Astrocyte of the hippocampus (primary cell): ENCODE measurements around the gene SND1.

ENCODE experiments used
- DNase-seq: peaks from one replicate; pipeline ENCODE4 v3.0.0; 2011; ENCODE audit warnings: low read depth, low spot score

SND1 gene

DNA sequence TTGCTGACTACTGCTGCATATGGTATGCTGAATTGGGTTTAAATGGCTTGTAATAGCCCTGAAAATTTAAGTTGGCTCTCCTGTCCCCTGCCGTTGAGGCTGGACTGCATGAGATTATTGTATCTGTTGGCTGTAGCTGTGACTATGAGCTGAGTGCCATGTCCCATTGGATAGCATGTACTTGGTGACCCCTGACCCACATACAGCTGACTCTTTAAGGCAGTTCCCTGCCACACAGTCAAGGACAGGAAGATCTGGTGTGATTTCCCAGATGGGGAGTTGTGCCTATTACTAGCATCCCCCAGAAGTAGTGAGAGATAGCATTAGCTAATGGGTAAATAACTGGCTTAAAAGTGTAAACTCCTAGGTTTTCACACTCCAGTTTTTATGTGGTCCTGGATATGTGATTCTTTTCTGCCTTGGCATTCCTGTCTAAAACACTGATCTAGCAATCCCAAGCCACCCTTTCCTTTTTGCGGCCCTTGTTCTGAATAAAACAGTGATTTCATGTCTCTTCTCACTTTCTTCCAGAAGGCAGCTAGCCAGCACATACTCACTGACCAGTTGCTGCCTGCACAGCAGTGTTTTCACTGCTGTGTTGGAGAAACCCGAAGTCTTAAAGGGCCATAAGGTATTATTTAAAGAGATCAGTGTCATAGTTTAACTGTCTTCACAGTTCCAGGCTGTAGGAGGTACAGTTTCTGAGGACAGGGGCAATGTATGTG is 343.3 kb downstream of the SND1 start:
- peak; percentile 54 for DNase-seq

DNA sequence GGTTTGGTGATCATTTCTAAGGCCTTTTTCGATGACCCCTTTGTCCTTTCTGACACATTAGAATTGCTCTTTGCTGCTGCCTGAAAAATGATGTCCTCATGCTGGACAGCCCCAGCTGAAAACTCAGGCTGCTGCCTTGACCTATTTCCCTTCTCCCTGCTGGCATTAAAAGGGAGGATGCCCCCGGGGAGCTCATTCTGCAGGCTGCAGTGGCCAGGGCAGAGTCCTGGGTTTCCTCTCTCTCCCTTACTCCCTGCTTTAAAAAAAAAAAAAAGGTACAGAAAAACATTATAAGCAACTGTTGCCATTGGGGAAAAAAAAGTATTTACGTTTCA is 343.9 kb downstream of the SND1 start:
- no peak for DNase-seq

DNA sequence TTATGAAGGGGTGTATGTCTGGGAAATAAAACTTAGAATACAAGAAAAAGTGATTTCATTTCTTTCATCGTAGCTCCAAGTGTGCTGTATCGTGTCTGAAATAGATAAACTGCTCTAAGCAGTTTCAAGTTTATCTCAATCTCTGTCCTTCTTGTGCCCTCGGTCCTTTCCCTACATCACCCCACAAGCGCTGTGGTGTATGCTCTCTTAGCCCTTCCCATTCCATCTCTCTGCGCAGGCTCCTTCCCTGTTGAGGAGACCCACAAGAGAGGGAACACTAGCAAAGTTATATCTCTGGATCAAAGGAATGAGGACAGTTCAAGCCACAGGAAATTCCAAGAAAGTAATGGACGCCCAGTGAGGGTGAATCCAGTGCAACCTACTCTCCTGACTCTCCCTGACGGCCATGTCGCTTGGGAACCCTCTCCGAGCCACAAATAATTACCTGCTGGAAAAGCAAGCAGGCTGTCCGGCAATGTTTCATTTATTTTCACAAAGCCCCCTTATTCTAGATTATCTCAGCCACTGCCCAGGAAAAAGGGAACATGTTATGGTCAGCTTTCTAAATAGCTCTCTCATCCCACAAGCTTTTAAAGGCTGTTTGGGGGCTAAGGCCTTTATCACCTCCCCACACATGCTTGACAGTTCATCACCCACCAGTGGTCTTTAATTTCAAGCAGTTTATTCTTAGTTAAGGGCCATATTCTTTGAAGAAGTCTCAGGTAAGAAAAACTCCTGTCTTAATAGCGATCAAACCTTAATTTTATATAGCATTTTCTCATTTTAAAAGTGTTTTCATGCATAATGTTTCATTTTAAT is 344.5 kb downstream of the SND1 start:
- DNase-seq: no peak

DNA sequence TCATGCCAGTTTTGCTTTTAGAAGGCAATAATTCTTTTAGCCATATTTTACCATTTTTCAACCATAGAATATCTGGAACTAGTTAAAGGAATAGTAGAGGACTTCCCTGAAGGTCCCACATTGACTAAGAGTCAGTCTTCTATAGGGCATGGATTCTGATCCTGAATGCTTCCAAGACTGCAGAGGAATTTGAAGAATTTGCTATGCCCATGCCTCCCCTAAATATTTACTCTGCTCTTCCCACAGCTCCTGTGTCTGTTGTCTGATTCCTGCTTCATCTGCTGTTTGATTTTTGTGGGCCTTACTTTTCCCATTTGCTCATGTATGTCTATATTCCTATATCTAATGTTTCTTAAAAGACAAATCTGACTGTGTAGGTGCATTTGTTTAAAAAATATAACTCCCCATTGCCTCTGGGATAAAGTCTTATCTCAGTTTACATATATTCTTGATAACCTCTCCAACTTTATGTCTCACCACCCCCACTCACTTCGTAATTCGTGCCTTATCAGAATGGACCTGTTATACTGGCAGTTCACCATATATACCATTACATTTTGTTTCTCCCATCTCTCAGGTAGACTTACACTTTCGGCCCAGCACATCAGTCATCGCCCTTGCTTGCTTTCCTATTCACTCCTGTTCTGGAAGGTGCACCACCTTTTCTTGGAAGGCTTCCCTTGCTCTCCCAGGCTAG is 345.4 kb downstream of the SND1 start:
- peak; percentile 28 for DNase-seq

DNA sequence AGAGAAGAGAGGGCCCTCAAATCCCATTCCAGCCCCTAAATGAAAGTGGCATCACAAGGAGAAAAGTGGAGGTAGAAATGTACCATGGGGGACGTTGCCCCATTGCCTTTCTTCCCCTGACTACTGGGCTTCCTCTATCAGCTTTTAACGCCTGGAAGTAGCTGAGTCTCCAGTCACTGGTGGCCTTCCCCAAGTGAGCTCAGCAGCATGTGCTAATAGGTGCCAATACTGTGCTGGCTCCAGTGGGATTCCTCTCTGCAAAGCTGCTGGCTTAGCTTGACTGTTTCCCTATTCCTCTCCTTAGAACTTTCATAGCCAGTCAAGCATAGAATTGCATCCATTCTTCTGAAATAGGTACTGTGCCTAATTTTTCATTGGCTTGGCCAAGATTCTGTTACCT is 346.7 kb downstream of the SND1 start:
- no peak for DNase-seq

DNA sequence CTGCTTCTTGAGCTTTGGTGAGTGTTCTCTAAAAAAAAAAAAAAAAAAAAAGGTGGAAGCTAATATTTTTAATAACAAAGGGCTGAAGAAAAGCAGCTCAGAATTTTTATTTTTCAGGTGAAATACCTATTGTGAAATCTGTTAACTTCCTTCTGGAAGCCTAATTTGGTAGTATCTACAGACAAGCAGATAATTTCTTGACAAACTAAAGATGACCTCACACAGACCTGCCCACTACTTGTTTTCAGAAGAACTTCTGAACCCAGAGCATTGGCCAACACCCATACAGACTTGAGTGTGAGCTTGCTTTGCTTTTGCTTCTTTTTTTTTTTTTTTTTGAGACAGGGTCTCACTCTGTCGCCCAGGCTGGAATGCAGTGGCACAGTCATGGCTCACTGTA is 348.1 kb downstream of the SND1 start:
- DNase-seq: no peak

DNA sequence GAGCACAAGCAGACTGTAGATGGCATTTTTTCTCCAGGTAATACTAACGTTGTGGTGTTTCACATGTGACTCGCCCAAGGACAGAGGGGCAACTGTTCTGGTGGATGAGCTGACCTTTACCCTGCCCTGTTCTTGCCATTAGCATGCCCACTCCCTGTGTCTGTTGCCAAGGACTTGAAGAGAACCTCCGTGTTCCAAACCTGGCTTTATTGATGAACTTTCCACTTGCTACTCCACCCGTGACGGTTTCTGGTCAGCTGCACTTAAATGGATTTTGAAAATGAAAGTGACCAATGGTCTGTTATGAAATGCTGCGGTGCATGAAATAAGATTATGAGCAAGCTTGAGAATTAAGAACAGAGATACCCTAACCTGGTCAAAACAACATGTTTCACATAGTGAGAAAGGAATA is 348.9 kb downstream of the SND1 start:
- no peak for DNase-seq

DNA sequence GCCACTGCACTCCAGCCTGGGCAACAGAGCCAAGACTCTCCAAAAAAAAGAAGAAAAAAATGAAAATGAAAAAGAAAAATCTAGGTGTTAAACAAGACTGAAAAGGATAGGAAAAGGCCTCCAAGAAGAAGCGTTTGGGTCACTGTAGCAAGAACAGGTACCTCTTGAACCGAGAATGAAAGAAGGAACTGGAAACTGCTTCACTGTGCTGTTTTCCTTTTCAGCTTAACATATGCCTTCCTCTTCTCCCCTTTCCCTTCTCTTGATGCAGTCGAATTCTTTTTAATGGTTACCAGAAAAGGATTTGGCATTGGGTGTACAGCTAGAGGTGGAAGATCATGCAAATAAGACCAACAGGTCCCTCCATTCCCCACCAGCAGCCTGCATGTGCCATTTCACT is 351.2 kb downstream of the SND1 start:
- DNase-seq: no peak

DNA sequence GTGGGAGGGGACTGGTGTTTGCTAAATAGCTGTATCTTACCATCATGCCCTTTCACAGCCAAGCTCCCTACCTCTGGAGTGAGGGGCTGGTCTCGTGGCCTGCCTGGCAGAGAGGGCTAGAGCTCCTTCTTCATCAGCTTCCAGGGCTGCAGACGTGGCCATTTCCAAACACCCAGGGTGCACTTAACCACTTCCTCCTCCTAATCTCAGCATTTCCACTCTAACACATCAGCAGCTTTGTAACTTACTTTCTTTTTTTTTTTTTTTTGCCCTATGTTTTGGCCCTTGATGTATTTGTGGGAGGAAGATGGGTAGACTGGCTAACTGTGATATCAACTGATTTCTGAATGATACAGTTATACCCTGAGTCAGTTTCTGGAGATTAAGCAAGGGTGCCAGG is 351.8 kb downstream of the SND1 start:
- DNase-seq: no peak

DNA sequence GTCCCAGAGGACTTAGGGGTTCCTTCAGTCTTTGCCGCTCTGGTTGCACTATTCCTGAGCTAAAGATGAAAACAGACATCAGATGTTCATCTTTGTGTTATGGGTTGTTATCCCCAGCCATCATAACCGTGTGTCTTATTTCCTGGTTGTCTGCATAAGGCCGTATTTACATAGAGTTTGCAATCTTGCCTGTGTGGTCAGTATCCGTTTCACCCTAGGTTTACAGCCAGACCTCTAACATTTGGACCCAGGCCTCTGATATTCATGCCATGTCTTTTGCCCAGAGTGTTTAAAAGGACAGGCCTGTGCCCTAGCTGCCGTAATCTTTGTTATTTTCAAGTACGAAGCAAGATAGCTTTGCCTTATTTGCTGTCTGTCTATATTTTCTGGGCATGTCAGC is 352.6 kb downstream of the SND1 start:
- no peak for DNase-seq

DNA sequence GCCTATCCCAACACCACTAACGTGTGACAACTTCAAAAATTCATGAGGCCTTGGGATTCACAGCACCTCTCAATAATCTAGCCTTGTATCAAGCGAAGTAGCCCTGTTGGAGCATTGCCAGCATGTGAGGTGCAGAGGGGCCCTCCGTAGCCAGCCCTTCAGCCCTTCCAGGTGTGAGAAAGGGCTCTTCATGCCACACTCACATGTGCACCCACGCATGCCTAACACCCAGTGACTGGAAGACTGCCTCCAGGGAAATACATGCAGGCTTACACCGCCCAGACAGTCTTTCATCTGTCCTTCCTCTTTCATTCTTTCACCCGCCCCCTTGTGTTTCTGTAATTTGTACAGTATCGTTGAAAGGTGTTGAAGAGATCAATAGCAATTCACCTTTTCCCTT is 353.1 kb downstream of the SND1 start:
- DNase-seq: no peak

DNA sequence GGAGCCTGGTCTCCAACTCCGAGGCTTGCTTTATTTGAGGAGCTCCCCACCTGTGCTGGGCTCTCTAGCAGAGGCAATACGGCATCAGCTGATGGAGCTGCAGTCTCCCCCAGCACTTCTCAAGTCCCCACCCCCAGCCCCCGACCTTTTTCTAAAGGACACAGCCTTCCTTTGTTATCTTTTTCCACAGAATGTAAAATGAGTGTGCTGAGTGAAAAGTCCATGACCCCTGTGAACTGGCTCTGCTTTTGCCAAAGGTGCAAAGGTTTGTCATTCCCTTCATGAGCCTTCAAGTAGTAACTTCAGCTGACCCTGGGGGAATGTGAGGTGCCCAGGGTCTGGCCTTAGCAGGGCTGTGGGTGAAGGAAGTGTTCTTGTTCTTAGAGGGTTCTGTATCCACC is 353.8 kb downstream of the SND1 start:
- no peak for DNase-seq

DNA sequence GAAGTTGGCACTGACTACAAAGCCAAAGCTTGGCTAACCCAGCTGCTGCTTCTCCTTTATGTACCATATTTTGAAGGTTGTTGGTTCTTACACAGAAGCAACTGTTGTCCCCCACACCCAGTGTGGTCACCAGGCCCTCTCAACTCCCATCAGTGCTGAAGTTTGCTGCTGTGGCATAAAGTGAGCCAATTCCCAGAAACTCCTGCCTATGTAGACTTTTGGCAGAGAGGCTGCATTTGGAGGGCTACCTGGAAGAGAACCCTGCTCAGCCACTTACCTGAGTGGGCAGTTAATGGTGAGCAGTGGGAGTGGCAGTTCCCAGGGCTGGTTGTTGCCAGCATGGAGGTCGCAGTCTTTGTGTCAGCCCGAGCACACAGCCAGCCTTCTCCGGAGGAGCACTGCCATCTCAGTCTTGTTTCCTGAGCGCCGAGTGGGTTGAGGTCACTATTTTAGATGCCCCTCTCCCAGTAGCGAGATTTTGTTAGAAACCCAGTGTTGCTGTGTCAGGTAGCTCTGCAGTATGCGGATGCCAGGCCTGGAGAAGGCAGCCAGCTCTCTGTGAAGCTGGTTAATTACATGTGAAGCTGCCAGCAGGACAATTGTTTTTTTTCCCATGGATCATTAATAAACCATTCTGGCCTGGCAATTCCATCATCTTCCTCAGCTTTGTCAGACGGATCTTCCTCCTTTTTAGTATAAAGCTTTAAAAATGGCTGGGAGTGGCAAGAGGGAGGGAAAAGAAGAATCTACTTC is 354.7 kb downstream of the SND1 start:
- no peak for DNase-seq

DNA sequence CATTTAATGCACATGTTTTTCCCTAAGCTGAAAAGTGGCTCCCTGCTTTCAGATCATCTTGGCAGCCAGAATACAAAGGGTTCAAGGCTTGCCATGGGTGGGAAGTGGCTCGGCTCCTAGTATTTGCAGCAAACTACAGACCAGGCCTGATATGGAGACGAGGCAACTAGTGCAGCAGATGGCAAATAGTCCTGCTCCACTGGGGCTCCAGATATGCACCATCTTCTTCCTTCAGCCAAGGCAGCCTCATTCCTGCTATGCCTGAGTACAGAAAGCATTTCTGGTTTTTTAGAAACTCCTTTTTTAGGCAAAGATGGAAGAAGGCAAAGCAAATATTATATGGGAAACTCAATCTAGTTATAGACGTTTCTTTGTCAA is 355.3 kb downstream of the SND1 start:
- no peak for DNase-seq

DNA sequence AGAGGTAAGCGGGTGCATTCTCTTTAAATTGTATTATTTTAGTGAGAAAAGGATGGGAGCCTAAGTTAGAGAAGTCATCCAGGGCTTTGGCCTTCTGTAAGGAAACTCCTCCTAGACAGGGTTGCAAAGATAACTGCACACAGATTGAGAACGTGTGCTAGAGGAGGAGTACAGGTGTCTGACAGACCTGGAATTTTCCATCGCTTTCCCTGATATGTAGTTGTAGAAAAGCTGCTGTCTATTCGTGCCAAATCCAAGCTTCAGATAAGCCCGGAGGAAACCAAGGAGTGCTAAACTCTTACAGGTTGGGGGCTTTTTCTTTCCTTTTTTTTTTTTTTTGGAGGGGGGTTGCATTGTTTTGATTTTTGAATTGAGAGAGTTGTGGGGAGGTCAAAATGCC is 356.1 kb downstream of the SND1 start:
- no peak for DNase-seq

DNA sequence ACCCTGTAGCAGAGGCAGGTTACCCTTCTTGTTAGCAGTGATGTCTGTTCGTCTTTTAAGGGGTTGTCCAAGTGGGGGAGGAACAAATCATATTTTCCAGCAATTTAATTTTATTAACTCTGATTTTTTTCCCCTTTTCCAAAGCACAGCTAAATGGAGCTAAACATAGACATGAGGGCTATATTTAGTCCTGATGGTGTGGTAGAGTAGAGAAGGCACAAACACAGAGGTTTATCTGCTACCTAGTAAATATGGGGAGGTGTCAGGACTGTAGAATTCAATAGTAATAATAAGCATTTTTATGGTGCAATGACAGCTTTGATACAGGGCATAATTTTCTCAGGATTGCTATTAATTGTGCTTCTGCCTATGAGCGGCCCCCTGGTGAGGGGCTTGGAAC is 356.8 kb downstream of the SND1 start:
- no peak for DNase-seq

DNA sequence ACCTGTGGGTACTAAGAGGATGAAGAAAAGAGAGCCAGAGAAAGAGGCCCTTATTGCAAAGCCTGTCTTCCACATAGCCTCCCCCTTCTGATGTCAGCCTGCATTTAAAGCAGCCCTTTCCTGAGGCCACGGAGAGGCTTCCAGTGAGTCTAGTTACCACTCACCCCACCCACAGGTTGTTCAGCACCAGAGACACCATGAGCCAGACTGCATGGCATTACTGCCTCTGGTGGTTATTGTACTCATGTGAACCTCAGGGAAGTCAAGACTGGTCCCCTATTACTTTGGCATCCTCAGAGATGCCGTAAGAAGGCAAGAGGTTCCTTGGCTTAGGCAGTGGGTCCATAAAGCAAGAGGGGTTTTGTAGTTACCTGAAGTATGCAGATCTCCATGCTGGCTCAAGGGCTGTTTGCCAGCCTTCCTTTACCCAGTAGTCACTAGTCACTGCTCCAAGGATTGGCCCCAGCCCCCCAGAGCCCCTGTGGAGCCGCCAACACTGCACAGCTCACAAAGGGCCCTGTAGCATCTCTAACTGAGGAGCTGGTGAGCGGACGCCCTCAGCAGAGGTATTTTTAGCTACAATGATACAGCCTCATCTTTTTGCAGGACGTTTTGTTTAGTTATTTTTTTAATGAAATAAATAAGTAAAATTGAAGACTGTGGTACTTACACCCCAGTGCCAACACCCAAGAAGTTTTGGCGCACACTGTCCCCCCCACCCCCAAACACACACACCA is 358.6 kb downstream of the SND1 start:
- DNase-seq: no peak

DNA sequence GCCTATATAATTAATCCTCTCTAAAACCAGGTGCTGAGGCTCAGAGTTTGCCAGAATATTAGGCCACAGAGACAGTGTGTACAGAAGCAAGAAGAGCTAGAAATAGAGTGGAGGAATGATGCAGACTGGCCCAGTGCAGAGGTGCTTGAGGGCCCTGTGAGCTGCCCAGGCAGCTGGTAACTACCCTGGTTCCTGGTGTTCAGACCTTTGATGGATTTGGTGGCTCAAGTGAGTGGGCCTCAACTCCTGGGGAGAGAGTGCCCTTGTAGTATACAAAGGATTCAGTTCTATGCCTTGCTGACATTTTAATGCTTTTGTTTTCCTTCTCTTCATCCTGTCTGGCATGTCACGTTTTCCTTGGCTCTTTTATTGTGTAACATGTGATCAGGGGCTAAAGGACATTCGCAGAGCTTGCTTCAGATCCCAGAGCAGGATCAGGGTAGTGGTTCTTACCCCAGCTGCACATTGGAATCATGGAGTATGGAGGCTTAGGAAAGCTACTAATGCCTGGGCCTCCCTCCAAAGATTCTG is 359.2 kb downstream of the SND1 start:
- DNase-seq: no peak

DNA sequence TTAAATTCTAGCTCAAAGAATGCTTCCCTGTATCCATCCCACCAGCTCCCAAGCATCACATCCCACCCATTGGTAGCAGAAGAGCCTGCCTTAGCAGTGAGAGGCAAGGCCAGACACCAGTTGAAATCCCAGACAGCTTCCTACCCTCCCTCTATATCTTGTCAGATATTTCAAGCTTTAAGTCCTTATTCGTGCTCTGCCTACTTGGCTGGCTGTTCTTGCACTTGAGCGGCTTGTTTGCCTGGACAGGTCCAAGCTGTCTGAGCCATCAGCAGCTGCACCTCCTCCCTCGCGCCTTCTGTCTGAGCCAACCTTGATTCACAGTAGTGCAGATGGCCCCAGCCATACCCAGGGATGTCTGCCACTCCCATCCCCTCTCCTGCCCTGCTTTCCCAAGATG is 362.8 kb downstream of the SND1 start:
- no peak for DNase-seq

DNA sequence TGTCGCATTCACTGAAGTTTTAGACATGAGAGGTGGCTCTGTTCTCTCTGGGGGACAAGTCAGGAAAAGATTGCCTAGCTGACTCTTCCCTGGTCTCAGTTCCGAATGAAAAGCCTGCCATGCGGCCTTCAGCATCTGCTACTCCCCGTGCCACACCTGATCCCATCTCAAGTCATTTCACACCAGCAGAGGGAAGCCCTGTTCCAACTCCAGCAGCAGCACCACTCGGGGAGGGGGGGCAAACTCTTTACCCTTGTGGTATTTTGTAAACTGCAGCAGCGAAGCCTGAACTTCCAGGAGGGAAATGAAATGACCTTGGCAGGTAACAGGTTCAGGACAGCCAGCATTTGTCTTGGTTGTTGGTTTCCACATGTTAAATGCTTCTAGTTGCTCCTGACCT is 365.5 kb downstream of the SND1 start:
- DNase-seq: peak; percentile 21
